Esophagus squamous epithelium (tissue), 5 donors: Measurements from ENCODE around the gene DOCK8. TPM values are rescaled to one million over a fixed set of nuclear protein-coding genes. Genes with fewer than 3 reads are reported as not detected.

Experiments
- DNase-seq: peaks from one replicate; lab custom pipeline; 2025; lab: John Stamatoyannopoulos, UW
- H3K27ac ChIP-seq, 4 donors: fragments of 200-600 bp; sonication (generic); one replicate each; pipeline ENCODE4 v1.5.1; 2016 to 2019; ENCODE audit warnings: mild to moderate bottlenecking in 1 of 4
- H3K27me3 ChIP-seq, 4 donors: fragments of 200-600 bp; sonication (generic); 1 replicate in 3 of 4; 2 replicates in 1 of 4; pipeline versions ENCODE4 v1.5.1 to v1.6.0; 2017 to 2021; ENCODE audit warnings: antibody characterized with exemption in 1 of 4
- H3K36me3 ChIP-seq, 3 donors: fragments of 200-600 bp; sonication (generic); one replicate each; pipeline ENCODE4 v1.5.1; 2016 to 2019
- H3K4me1 ChIP-seq, 3 donors: fragments of 200-600 bp; sonication (generic); one replicate each; pipeline ENCODE4 v1.5.1; 2017 to 2019
- H3K4me3 ChIP-seq, 4 donors: fragments of 200-600 bp; sonication (generic); 1 replicate in 3 of 4; 2 replicates in 1 of 4; pipeline ENCODE4 v1.5.1; 2016 to 2019; ENCODE audit warnings: mild to moderate bottlenecking in 2 of 4, moderate library complexity in 1 of 4
- H3K9me3 ChIP-seq, 3 donors: fragments of 200-600 bp; sonication (generic); one replicate each; pipeline ENCODE4 v1.5.1; 2016 to 2019
- CTCF ChIP-seq, 6 experiments: fragments of 450-650 bp in 4 of 6; fragments of 200-600 bp in 2 of 6; sonication (generic) in 2 of 6; IDR thresholded peaks; one replicate each; pipeline ENCODE4 v1.5.1; 2016 to 2019; ENCODE audit warnings: antibody characterized with exemption in 6 of 6, mild to moderate bottlenecking in 4 of 6, moderate library complexity in 4 of 6
- POLR2A ChIP-seq, 4 donors: fragments of 450-650 bp; IDR thresholded peaks; one replicate each; pipeline ENCODE4 v1.6.1; 2017; ENCODE audit warnings: antibody characterized with exemption in 4 of 4, mild to moderate bottlenecking in 4 of 4, moderate library complexity in 3 of 4
- WGBS, 2 donors: methylation state at CpG; one replicate each; pipeline ENCODE4 v1.1.5; 2018; 5-methylcytosine and 5-hydroxymethylcytosine counted together
- intact Hi-C: fragments of 100-400 bp; cut with DNase I; formaldehyde crosslinking; loops from one replicate; pipeline ENCODE4 v1.15.0; 2022
- total RNA-seq, 4 donors: library from RNA; depleted of rRNA; stranded (reverse); fragments of >200 nt; gene quantifications; one replicate each; pipeline ENCODE4 v1.1.0, GENCODE V29; 2016
- donor health status: DM: yes; HTN: yes; CAD: no.

The DOCK8 gene
- total RNA-seq, 4 donors from 2014 or later: 6.9 to 21.6 (median 15.2) TPM

DNA sequence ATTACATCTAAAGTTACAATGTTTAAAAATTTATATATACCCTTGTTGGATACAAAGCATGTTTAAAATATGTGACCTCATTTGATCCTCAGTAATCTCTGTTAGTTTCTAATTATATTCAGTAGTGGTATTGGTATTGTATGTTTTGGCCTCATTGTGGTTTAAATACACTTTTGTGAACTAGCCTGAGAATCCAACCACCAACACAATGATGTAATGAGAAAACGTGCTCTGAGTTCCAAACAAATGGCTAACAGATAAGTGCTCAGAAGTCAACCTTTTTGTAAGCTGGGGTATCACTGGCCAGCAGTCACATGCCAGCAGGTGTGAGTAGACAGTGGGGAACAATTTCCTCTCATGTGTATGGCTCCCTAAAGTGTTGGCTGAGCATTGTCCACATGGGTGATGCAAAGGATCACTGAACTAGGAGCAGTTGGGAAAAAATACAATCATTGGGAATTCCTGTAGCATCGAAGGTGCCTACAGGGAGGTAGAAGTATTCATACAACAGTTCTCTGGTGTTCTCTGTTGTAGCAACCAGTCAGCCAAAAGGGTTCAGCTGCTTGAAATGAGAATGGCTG lies 56.1 kb downstream of the DOCK8 start:
- peaks cover 0 to 8% (median 0%) of the 10 kb centered on the region in 3 donors for H3K36me3 ChIP-seq
- H3K9me3 ChIP-seq: no peaks in the 10 kb centered on the region
- TF ChIP-seq POLR2A (IDR thresholded peaks at IDR 0.05): no peak
- no peak for TF ChIP-seq CTCF (IDR thresholded peaks at IDR 0.05)
- intact Hi-C loops: no loop called here
- no peaks in the 10 kb centered on the region for H3K27me3 ChIP-seq
- H3K27ac ChIP-seq: no peak overlapping the region
- H3K4me1 ChIP-seq: no peaks in the 10 kb centered on the region
- DNase-seq: no peak
- H3K4me3 ChIP-seq: no peak overlapping the region
- 75 to 80% methylated on average over 2 of the region's 2 CpGs for WGBS, 2 donors

- H3K9me3 ChIP-seq: no peaks in the 10 kb centered on the region
- intact Hi-C loops: no loop called here
- peaks cover 0 to 8% (median 0%) of the 10 kb centered on the region in 3 donors for H3K36me3 ChIP-seq
- TF ChIP-seq CTCF (IDR thresholded peaks at IDR 0.05) (no peak), POLR2A (IDR thresholded peaks at IDR 0.05) (peak in 1 of 4 donors; percentile 33)
- no peak for DNase-seq
- peak overlapping the region in 3 of 4 donors; percentile 12 to 36 (median 26) for H3K4me3 ChIP-seq
- WGBS, 2 donors: 67 to 77% methylated on average over 17 of the region's 17 CpGs
- H3K27me3 ChIP-seq: no peaks in the 10 kb centered on the region
- peak overlapping the region; percentile 25 to 84 (median 49) for H3K27ac ChIP-seq
- no peaks in the 10 kb centered on the region for H3K4me1 ChIP-seq
Observed at GRCh38 chr9:272251-273213, 57.9 kb downstream of the DOCK8 start.

- intact Hi-C loops: no loop called here
- H3K36me3 ChIP-seq: peaks cover 0 to 8% (median 0%) of the 10 kb centered on the region in 3 donors
- H3K4me3 ChIP-seq: peak overlapping the region in 3 of 4 donors; percentile 12 to 26 (median 18)
- no peaks in the 10 kb centered on the region for H3K4me1 ChIP-seq
- 56 to 80% methylated on average over 6 of the region's 6 CpGs for WGBS, 2 donors
- no peaks in the 10 kb centered on the region for H3K9me3 ChIP-seq
- TF ChIP-seq POLR2A (IDR thresholded peaks at IDR 0.05) (no peak), CTCF (IDR thresholded peaks at IDR 0.05) (no peak)
- H3K27me3 ChIP-seq: no peaks in the 10 kb centered on the region
- no peak for DNase-seq
- peak overlapping the region in 1 of 4 donors; percentile 60 for H3K27ac ChIP-seq
Observed at GRCh38 chr9:274406-274805, 59.7 kb downstream of the DOCK8 start.

GRCh38 chr9:277601-278295 lies 63.1 kb downstream of the DOCK8 start:
- no peaks in the 10 kb centered on the region for H3K27me3 ChIP-seq
- 44 to 45% methylated on average over 3 of the region's 3 CpGs for WGBS, 2 donors
- no peaks in the 10 kb centered on the region for H3K4me1 ChIP-seq
- H3K9me3 ChIP-seq: no peaks in the 10 kb centered on the region
- DNase-seq: no peak
- peak overlapping the region in 2 of 4 donors; percentile 15 to 47 for H3K27ac ChIP-seq
- TF ChIP-seq POLR2A (IDR thresholded peaks at IDR 0.05): no peak
- TF ChIP-seq CTCF (IDR thresholded peaks at IDR 0.05): no peak
- intact Hi-C loops: no loop called here
- no peak overlapping the region for H3K4me3 ChIP-seq
- H3K36me3 ChIP-seq: peaks cover 0 to 3% (median 0%) of the 10 kb centered on the region in 3 donors
